GM12873 (cell line): ENCODE data around the gene DCAF12.
A peak's percentile ranks its signal among the peaks of the same experiment; 100 is the strongest.

Experiments
- CTCF ChIP-seq: IDR thresholded peaks from 2 replicates; pipeline ENCODE4 v1.5.1; 2012; ENCODE audit warnings: low read depth, mild to moderate bottlenecking, moderate library complexity, low read length, control low read depth; ENCODE audit not compliant: insufficient read depth; ENCODE audit errors: missing control alignments

The DCAF12 gene

GRCh38 chr9:34140853-34141252, 14.4 kb upstream of the DCAF12 start:
- TF ChIP-seq CTCF, result no peak

GRCh38 chr9:34139477-34140146, 13.1 kb upstream of the DCAF12 start:
- TF ChIP-seq CTCF, result peak; percentile 20

GRCh38 chr9:34134521-34134920, 8.0 kb upstream of the DCAF12 start:
- no peak for TF ChIP-seq CTCF

GRCh38 chr9:34133436-34133949, 7.0 kb upstream of the DCAF12 start:
- no peak for TF ChIP-seq CTCF

- TF ChIP-seq CTCF, result no peak
Observed at GRCh38 chr9:34131571-34131970, 5.1 kb upstream of the DCAF12 start.

GRCh38 chr9:34127035-34127948, 794 bp upstream of the DCAF12 start:
- no peak for TF ChIP-seq CTCF

- TF ChIP-seq CTCF, result no peak
Observed at GRCh38 chr9:34125681-34126206, 754 bp downstream of the DCAF12 start.
